HG02759 (cell line): ENCODE results near the gene TBX6.
"Not testable (repeated sequence)": the region's sequence is repeated elsewhere in the genome, so short reads cannot be mapped to it uniquely, and the experiment has no call there.

Experiments
- ATAC-seq: cut with Tn5 transposase; IDR thresholded peaks from one replicate; pipeline ENCODE4 v1.9.1; 2021; ENCODE audit warnings: mild to moderate bottlenecking, moderate library complexity; ENCODE audit not compliant: unreplicated experiment

TBX6 gene

DNA sequence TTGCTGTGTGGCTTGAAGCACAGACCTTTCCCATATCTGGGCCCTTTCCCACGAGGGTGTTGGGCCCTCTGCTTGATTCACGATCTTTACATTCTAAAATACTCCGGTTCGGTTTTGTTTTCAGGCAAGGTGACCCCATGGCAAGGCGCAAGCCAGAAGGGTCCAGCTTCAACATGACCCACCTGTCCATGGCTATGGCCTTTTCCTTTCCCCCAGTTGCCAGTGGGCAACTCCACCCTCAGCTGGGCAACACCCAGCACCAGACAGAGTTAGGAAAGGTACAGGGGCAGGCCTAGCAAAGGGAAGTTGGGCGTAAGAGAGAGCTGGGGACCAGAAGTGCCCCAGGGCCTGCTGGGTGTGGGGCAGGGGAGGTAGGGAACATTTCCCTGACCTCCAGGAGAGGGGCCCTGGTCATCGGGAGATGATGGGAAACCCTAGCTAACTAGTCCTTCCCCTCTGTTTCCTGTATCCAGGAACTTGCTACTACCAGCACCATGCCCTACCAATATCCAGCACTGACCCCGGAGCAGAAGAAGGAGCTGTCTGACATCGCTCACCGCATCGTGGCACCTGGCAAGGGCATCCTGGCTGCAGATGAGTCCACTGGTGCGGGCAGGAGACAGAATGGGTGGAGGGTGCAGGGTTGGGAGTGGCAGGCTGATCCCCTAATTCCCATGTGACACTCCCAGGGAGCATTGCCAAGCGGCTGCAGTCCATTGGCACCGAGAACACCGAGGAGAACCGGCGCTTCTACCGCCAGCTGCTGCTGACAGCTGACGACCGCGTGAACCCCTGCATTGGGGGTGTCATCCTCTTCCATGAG is 24.8 kb downstream of the TBX6 start:
- ATAC-seq: no peak

GRCh38 chr16:30065943-30066760 is 25.6 kb downstream of the TBX6 start:
- ATAC-seq: peak; percentile 2

DNA sequence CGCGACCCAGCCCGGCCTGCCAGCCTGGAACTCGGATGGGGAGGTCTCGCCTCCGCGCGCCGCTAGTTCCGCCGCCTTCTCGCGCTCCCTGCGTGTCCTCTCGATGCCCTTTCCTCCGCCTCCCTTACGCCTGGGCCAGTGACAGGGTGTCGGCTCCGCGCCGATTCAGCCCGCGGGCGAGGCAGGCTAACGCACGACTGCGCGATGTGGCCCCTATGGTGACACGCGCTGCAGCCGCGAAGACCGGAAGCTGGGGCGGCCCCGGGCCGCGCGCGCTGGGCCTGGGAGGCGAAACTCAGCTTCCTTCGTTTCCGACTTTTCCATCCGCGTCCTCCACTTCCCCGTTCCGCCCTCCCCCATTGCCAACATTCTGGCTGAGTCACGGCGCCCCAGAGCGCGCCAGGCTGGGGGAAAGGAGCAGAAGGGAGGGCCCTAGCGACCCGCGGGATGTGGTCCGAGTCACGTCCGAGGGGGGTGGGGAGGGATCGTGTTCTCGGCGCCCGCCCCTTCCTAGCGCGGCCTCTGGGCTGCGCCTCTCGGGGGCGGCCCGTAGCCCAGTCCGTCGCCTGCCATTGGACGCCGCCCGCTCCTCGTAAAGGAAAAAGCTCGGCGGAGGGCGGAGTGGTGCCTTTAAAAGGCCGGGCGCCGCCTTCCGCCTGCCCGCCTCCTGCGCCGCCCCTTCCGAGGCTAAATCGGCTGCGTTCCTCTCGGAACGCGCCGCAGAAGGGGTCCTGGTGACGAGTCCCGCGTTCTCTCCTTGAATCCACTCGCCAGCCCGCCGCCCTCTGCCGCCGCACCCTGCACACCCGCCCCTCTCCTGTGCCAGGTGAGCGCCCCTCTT is 26.4 kb downstream of the TBX6 start, which contains the start of gene ALDOA:
Gene ALDOA, plus strand, starts transcription at position 659 of the 841 bp plus-strand sequence. CDS start 1,138 bp downstream, outside the sequence.
- peak; percentile 79 for ATAC-seq

DNA sequence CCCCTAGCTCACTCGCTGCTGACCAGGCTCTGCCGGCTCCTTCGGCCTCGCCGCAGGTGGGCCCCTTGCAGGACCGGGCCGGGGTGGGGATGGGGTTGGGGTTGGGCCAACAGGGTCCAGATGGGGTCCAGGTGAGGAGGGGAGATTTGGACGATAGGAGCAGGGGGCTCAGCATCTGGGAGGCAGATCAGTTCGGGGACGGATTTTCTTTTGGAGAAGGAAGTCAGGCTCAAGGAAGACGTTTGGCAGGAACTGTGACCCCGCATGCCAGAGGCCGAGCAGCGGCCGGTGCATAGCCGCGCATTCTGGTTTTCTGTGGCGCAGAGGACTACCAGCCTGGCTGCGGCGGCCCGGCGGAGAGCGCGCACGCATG is 27.0 kb downstream of the TBX6 start:
- no peak for ATAC-seq

DNA sequence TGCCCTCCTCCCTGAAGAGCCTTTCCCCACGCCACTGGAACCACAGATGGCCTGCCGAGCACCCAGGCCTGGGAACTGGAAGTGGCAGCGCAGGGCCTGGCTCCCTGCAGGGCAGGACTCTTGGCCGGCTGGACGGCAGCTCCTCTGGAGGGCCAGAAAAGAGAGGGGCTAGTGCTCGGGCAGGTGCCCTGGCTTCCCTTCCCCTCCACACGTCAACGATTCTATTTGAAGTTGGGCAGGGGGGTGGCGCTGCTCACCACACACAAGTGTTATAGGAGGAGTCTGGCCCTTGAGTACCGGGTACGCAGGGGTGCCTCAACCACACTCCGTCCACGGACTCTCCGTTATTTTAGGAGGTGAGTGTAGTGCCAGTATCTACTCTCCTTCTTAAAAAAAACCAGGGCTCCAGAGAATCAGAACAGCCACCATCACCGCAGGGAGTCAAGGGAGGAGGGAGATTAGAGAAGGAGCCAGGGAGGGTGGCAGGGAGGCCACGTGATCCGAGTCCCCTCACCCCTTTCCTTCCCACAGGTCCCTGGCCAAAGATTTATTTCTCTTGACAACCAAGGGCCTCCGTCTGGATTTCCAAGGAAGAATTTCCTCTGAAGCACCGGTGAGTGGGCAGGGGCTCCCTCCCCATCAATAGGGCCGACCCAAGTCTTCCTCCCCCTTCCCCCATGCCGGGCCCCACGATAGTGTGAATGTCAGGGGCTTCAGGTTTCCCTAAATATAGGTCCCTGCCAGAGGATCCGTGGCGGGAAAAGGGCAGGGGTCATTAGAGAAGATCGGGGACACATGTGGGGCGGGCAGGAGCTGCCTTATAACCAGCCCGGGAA is 27.6 kb downstream of the TBX6 start:
- ATAC-seq: peak; percentile 36

GRCh38 chr16:30063278-30063892 is 28.3 kb downstream of the TBX6 start:
- ATAC-seq: no peak

- no peak for ATAC-seq
These were observed 30.7 kb downstream of the TBX6 start for GRCh38 chr16:30060836-30061554.

GRCh38 chr16:30060346-30060745 is 31.4 kb downstream of the TBX6 start:
- ATAC-seq: no peak

GRCh38 chr16:30054959-30055553 is 36.7 kb downstream of the TBX6 start:
- no peak for ATAC-seq

GRCh38 chr16:30054451-30054850 is 37.3 kb downstream of the TBX6 start:
- no peak for ATAC-seq

- ATAC-seq: no peak
These were observed 38.2 kb downstream of the TBX6 start for GRCh38 chr16:30053376-30054015.

- ATAC-seq: peak; percentile 84
These were observed 38.9 kb downstream of the TBX6 start for GRCh38 chr16:30052671-30053372.

DNA sequence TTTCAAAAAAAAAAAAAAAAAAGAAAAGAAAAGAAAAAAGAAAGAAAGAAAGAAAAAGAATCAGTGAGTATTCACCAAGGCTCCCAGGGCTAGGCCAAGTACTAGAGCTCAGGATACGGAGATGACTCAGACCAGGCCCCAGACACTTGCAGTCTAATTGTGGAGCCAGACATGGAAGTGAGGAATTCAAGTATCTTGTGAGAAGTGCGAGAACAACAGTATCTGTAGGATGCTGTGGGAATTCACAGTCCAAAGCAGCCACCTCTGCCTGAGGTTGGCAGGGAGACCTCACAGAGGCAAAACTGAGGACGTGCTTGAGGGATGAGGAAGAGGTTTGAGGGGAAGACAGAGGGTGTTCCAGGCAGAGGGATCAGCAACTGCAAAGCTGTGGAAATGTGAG is 40.2 kb downstream of the TBX6 start:
- ATAC-seq: no peak

GRCh38 chr16:30049871-30050270 is 41.9 kb downstream of the TBX6 start:
- no peak for ATAC-seq

DNA sequence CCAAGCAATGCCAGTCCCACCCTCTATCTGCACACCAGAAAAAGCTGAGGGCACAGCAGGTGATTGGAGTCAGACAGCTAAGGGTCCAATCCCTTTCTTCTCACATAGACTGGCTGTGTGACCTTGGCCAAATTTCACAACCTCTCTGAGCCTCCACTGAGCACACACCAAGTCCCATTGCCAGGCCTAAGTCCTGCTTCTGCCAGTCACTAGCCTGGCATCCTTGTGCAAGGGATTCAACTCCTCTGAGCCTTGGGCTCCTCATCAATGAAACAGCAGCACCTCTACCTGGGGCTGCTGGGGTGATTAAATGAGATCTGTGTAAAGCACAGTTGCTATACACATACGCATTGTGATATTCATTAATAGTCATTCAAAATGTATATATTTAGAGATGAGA is 45.1 kb downstream of the TBX6 start:
- no peak for ATAC-seq

DNA sequence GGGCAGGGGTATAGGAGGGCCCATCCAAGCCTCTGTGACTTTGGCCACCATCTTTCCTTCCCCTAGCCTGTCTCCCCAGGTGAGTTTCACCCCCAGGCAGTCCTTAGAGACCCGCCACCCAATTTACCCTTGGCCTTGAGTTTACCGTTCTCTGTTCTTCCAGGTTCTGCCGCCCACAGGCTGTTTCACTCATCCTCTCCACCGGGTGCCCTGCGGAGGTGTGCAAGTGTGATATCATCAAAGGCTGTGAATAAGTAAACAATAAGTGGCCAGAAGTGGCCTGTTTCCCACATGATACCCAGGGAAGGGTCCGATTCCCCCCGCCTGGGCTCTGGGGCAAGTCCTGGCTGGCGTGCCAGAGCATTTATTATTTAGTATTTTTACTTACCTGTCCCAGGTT is 45.5 kb downstream of the TBX6 start:
- no peak for ATAC-seq

DNA sequence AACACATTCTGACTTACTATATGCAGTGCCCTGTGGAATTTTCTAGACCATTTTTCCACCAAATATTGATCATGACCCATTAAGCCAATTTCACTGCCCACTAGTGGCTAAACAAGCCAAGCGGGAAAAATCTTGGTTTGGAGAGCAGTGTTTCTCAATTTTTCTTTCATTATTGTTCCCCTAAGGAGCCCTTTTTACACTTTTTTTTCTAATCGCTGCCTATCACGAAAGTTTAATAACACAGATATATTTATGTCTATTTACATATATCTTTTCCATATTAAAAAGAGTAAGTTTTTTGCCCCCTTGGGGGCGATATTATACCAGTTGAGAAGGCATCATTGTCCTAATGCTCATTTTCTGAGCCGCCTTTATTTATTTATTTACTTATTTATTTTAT is 49.9 kb downstream of the TBX6 start:
- ATAC-seq: no peak

DNA sequence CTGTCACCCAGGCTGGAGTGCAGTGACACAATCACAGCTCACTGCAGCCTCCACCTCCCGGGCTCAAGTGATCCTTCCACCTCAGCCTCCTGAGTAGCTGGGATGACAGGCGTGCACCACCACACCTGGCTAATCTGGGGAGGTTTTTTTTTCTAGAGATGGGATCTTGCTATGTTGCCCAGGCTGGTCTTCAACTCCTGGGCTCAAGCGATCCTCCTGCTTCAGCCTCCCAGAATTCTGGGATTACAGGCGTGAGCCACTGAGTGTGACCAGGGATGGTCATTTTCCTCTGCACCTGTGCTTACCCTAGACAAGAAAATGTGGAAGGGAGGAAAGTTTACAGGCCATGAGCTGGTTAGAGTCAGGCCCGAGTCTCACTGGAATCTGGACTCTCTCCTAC is 51.0 kb downstream of the TBX6 start:
- ATAC-seq: not testable (repeated sequence)
